ENCODE results near the gene UNC5C.

Gene UNC5C

GRCh38 chr4:95158045-95158444 is 390.7 kb downstream of the UNC5C start:
- CTCF ChIA-PET = no interaction called here
- Histone ChIP-seq H3K4me3 (ENCODE audit: low read depth, low read length) (no peak overlapping the region), H3K27ac (ENCODE audit: extremely low read depth, low read depth, low read length) (no peak overlapping the region), H3K9me3 (ENCODE audit: control insufficient read depth, insufficient read depth, low read depth, low read length) (no peaks in the 10 kb centered on the region), H3K36me3 (ENCODE audit: control insufficient read depth in 2 of 2, insufficient read depth in 1 of 2, low read length in 2 of 2) (no peaks in the 10 kb centered on the region), H3K4me1 (ENCODE audit: control insufficient read depth, insufficient read depth, low read length) (no peaks in the 10 kb centered on the region)
- POLR2A ChIA-PET = no interaction called here
- TF ChIP-seq ZBTB11 (tag by site-specific recombination; conservative IDR thresholded peaks at IDR 0.05; ENCODE audit: low read depth) (no peak), ZNF341 (tag by site-specific recombination; IDR thresholded peaks at IDR 0.05; ENCODE audit: low read depth) (no peak), ZNF48 (tag by site-specific recombination; IDR thresholded peaks at IDR 0.05) (no peak), ZNF585B (tag by site-specific recombination; IDR thresholded peaks at IDR 0.05) (no peak), ZNF513 (tag by site-specific recombination; IDR thresholded peaks at IDR 0.05) (no peak), ZNF18 (tag by site-specific recombination; IDR thresholded peaks at IDR 0.05) (no peak), ZNF624 (tag by site-specific recombination; IDR thresholded peaks at IDR 0.05) (no peak), ZNF302 (tag by site-specific recombination; IDR thresholded peaks at IDR 0.05; ENCODE audit: low read depth) (no peak), ZNF37A (tag by site-specific recombination; IDR thresholded peaks at IDR 0.05) (no peak), PRDM2 (tag by site-specific recombination; IDR thresholded peaks at IDR 0.05; ENCODE audit: borderline replicate concordance) (no peak), ZNF175 (tag by site-specific recombination; IDR thresholded peaks at IDR 0.05) (no peak), ZNF366 (tag by site-specific recombination; conservative IDR thresholded peaks at IDR 0.05) (no peak), ZNF76 (tag by site-specific recombination; IDR thresholded peaks at IDR 0.05; ENCODE audit: borderline replicate concordance, low read depth) (no peak), ZFP37 (tag by site-specific recombination; IDR thresholded peaks at IDR 0.05) (no peak), MEIS1 (CRISPR knock-in tag; IDR thresholded peaks at IDR 0.05; ENCODE audit: borderline replicate concordance) (no peak), ZNF202 (tag by site-specific recombination; IDR thresholded peaks at IDR 0.05; ENCODE audit: borderline replicate concordance) (no peak), ZSCAN30 (tag by site-specific recombination; IDR thresholded peaks at IDR 0.05) (no peak), HOXA7 (CRISPR knock-in tag; IDR thresholded peaks at IDR 0.05; ENCODE audit: borderline replicate concordance) (no peak), BCL6B (tag by site-specific recombination; IDR thresholded peaks at IDR 0.05) (no peak), ATF2 (tag by site-specific recombination; IDR thresholded peaks at IDR 0.05; ENCODE audit: low read depth) (no peak)

Data from HEK293 (cell line).